Endothelial cell (in vitro differentiated cells): Measurements from ENCODE around the gene TPST1. TPM values are rescaled to one million over a fixed set of nuclear protein-coding genes. Genes with fewer than 3 reads are reported as not detected.

Experiments used
- DNase-seq: peaks from one replicate; pipeline ENCODE4 v3.0.0; 2021; ENCODE audit warnings: low spot score
- H3K27ac Mint-ChIP-seq: one replicate; pipeline ENCODE4 v1.8.0; 2021; ENCODE audit warnings: mixed read lengths, inconsistent platforms; ENCODE audit not compliant: unreplicated experiment
- H3K27me3 Mint-ChIP-seq: one replicate; pipeline ENCODE4 v1.8.0; 2021; ENCODE audit warnings: mild to moderate bottlenecking, moderate library complexity, mixed read lengths, inconsistent platforms; ENCODE audit not compliant: unreplicated experiment
- H3K36me3 Mint-ChIP-seq: one replicate; pipeline ENCODE4 v1.8.0; 2021; ENCODE audit warnings: mild to moderate bottlenecking, low read depth, mixed read lengths, inconsistent platforms; ENCODE audit not compliant: unreplicated experiment
- H3K4me1 Mint-ChIP-seq: one replicate; pipeline ENCODE4 v1.8.0; 2021; ENCODE audit warnings: mild to moderate bottlenecking, mixed read lengths, inconsistent platforms; ENCODE audit not compliant: unreplicated experiment
- H3K4me3 Mint-ChIP-seq: one replicate; pipeline ENCODE4 v1.8.0; 2021; ENCODE audit warnings: mild to moderate bottlenecking, mixed read lengths, inconsistent platforms; ENCODE audit not compliant: unreplicated experiment
- H3K9me3 Mint-ChIP-seq: one replicate; pipeline ENCODE4 v1.8.0; 2021; ENCODE audit warnings: mixed read lengths, inconsistent platforms; ENCODE audit not compliant: unreplicated experiment
- total RNA-seq: library from RNA; stranded (reverse); fragmentation: NEBNext Ultra II Directional; extraction: Animal tissue kit (Norgen Biotek cat#: 25700); gene quantifications from one replicate; pipeline ENCODE4 v1.2.1, GENCODE V29; 2021; ENCODE audit not compliant: unreplicated experiment
- TF ChIP-seq, protein P1 (sequence below): fragments of 200-600 bp; sonication (generic); IDR thresholded peaks from one replicate; pipeline ENCODE4 v1.5.0; 2021; ENCODE audit warnings: antibody characterized with exemption; ENCODE audit not compliant: unreplicated experiment

Gene TPST1
- total RNA-seq, 1 donor from 2014 or later, result 17.7 TPM

- TF ChIP-seq, protein P1, sequence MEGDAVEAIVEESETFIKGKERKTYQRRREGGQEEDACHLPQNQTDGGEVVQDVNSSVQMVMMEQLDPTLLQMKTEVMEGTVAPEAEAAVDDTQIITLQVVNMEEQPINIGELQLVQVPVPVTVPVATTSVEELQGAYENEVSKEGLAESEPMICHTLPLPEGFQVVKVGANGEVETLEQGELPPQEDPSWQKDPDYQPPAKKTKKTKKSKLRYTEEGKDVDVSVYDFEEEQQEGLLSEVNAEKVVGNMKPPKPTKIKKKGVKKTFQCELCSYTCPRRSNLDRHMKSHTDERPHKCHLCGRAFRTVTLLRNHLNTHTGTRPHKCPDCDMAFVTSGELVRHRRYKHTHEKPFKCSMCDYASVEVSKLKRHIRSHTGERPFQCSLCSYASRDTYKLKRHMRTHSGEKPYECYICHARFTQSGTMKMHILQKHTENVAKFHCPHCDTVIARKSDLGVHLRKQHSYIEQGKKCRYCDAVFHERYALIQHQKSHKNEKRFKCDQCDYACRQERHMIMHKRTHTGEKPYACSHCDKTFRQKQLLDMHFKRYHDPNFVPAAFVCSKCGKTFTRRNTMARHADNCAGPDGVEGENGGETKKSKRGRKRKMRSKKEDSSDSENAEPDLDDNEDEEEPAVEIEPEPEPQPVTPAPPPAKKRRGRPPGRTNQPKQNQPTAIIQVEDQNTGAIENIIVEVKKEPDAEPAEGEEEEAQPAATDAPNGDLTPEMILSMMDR, result no peak
- Mint-ChIP-seq H3K27me3 (no peaks in the 10 kb centered on the region), H3K36me3 (peaks cover 6% of the 10 kb centered on the region), H3K27ac (no peak overlapping the region), H3K4me1 (no peaks in the 10 kb centered on the region), H3K9me3 (no peaks in the 10 kb centered on the region), H3K4me3 (no peak overlapping the region)
- DNase-seq, result no peak
These were observed 90.9 kb downstream of the TPST1 start for GRCh38 chr7:66296001-66296521.

GRCh38 chr7:66296557-66296956 lies 91.4 kb downstream of the TPST1 start:
- Mint-ChIP-seq H3K4me1 (no peaks in the 10 kb centered on the region), H3K27me3 (no peaks in the 10 kb centered on the region), H3K4me3 (no peak overlapping the region), H3K9me3 (no peaks in the 10 kb centered on the region), H3K27ac (no peak overlapping the region), H3K36me3 (peaks cover 6% of the 10 kb centered on the region)
- DNase-seq, result no peak
- TF ChIP-seq, protein P1, result no peak

DNA sequence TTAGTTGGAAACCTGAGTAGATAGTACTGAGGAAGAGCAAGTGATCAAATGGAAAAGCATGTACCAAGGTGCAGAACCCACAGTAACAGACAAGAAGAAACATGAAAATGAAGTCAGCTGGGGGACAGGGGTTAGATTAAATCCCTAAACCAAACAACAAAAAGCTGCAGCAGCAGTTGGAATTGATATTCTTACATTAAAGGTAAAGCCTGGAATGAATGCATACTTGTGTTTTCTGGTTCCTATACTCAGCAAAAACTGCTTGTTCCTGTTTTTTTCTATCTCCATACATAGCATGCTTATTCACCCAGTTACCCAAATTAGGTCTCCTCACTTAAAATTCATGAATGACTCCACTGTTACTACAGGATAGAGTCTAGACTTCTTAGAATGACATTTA lies 92.4 kb downstream of the TPST1 start:
- Mint-ChIP-seq H3K4me1 (no peaks in the 10 kb centered on the region), H3K36me3 (peaks cover 6% of the 10 kb centered on the region), H3K27ac (no peak overlapping the region), H3K27me3 (no peaks in the 10 kb centered on the region), H3K9me3 (no peaks in the 10 kb centered on the region), H3K4me3 (peak overlapping the region; percentile 7)
- TF ChIP-seq, protein P1, result no peak
- no peak for DNase-seq

DNA sequence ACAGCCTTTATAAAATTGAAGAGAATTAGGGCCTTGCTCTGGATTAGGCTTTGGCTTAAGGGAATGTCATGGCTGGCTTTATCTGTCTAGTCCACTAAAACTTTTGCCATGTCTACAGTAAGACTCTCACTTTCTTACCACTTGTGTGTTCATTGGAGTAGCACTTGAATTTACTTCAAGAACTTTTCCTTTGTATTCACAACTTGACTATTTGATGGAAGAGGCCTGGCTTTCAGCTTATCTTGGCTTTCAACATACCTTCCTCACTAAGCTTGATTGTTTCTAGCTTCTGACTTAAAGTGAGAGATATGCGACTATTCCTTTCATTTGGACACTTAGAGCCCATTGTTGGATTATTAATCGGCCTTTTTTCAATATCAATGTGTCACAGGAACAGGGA lies 96.1 kb downstream of the TPST1 start:
- H3K4me1 Mint-ChIP-seq, result no peaks in the 10 kb centered on the region
- peaks cover 3% of the 10 kb centered on the region for H3K36me3 Mint-ChIP-seq
- no peak for DNase-seq
- H3K27ac Mint-ChIP-seq, result no peak overlapping the region
- H3K4me3 Mint-ChIP-seq, result no peak overlapping the region
- TF ChIP-seq, protein P1, result no peak
- no peaks in the 10 kb centered on the region for H3K27me3 Mint-ChIP-seq
- H3K9me3 Mint-ChIP-seq, result no peaks in the 10 kb centered on the region

DNA sequence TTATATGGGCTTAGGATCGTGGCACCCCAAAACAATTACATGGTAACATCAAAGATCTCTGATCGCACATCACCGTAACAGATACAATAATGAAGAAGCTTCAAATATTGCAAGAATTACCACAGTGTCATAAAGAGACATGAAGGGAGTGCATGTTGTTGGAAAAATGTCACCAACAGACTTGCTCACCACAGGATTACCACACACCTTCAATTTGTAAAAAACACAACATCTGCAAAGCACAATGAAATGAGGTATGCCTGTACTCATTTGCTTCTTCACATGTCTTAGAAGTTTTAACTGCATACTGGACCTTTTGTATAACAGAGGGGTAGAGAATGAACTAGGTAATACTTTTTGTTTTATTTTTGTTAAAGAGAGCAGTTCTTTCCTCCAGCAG lies 96.6 kb downstream of the TPST1 start:
- Mint-ChIP-seq H3K36me3 (peaks cover 3% of the 10 kb centered on the region), H3K4me1 (no peaks in the 10 kb centered on the region), H3K27me3 (peaks cover 1% of the 10 kb centered on the region), H3K4me3 (no peak overlapping the region), H3K9me3 (no peaks in the 10 kb centered on the region), H3K27ac (no peak overlapping the region)
- DNase-seq, result no peak
- TF ChIP-seq, protein P1, result no peak
